Occipital lobe (tissue), 2 donors: Measurements from ENCODE around the gene MUSK. TPM values are rescaled to one million over a fixed set of nuclear protein-coding genes. Genes with fewer than 3 reads are reported as not detected.
"Not testable (repeated sequence)": the region's sequence is repeated elsewhere in the genome, so short reads cannot be mapped to it uniquely, and the experiment has no call there.

Source experiments
- DNase-seq: peaks from one replicate; lab custom pipeline; 2025; lab: John Stamatoyannopoulos, UW
- total RNA-seq: library from RNA; depleted of rRNA; stranded (reverse); fragments of >200 nt; gene quantifications from one replicate; pipeline ENCODE4 v1.2.3, GENCODE V29; 2014

Gene MUSK
- total RNA-seq, 1 donor from 2014 or later: 0.16 TPM

DNA sequence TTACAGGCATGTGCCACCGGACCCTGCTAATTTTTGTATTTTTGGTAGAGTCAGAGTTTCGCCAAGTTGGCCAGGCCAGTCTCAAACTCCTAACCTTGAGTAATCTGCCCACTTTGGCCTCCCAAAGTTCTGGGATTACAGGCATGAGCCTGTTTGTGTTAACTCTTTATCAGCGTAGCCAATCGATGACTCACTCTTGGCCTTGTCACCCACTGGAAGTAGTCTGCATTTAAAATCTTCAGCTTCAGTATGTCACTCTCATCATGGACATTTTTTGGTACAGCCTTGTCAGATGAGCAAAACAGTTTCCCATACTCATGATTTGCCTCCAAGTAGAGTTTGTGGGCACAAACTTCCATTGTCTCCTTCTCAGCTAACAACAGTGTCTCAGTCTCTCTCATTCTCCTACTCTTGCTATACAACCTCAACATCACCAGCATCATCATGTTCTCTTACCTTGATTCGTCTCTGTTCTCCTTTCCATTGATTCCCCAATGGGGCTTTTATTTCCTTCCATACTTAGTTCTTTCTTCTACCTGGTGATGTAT, 22.5 kb downstream of the MUSK start:
- DNase-seq: no peak

- not testable (repeated sequence) for DNase-seq
Observed at GRCh38 chr9:110695846-110696245, 27.3 kb downstream of the MUSK start.

DNA sequence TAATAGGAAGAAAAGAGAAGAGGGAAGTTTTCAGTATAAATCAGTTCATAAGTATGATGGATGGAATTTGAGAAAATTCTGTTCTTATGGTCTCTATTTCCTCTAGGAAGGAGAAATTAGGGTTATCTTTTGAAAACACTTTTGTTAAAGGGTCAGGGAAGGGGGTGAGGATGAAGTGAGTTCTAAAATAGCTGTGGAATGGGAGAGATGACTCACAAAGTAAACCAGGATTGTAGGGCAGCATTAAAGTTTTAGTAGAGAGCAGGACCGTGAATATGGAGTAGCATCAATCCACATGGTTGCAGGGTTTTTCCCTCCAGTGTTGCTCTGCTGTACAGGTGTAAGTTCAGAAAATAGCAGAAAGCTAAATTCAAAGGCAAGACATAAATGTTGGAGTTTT, 32.4 kb downstream of the MUSK start:
- no peak for DNase-seq

- no peak for DNase-seq
Observed at GRCh38 chr9:110703669-110704068, 35.1 kb downstream of the MUSK start.

- no peak for DNase-seq
Observed at GRCh38 chr9:110707419-110707818, 38.8 kb downstream of the MUSK start.

GRCh38 chr9:110710420-110710819, 41.8 kb downstream of the MUSK start:
- DNase-seq: no peak

GRCh38 chr9:110712955-110713354, 44.4 kb downstream of the MUSK start:
- no peak for DNase-seq

DNA sequence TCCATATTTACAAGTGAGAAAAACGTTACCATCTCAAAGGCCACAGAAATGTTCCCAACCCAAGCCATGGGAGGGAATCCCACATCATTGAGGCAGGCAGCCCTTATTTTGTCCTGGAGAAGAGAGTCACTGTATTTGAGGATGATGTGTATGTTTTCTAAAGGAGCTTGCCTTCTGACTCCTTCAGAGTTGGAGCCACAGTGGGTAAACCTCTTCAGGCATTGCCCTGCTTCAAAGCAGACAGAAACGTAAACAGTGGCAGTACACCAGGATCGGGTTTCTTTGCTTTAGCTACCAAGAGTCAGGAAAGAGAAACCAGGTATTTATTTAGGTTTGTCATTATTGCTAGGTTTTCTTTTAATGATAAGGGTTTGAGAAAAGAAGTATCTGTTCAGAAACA, 45.7 kb downstream of the MUSK start:
- DNase-seq: no peak

DNA sequence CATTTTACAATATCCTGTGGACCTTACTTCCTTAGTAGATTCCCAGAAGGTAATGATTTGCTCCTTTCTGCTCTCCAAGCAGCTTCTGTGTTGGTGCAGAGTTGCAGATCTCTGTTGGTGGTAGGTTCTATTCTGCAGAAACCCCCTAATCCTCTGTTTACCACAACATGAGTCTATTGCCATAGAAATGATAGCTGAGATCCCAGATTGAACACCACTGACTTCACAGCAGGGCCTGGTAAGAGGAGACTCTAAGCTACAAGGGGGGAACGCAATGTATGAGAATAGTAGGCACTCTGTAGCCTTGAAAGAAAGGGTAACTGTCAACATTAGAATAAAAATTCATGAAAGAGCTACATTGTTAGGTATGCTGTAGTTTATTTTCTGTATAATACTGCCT, 59.5 kb downstream of the MUSK start:
- DNase-seq: no peak

DNA sequence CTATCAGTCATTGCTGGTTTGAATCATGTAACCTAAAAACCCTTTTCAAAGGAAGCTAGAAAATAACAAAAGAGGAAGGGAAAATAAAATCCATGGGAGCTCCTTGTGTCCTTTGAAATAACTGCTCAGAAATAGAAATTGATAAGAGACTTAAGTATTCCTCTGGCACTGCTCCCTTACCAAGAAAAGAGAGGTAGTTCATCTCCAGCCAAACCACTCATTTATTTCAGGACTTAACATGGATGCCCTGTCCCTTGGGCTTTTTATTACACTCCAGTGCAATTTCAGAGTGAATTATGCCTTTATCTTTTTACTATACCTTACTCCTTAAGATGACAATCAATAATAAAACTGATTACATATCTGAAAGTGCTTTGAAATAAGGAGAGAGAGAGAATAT, 61.0 kb downstream of the MUSK start:
- DNase-seq: no peak

DNA sequence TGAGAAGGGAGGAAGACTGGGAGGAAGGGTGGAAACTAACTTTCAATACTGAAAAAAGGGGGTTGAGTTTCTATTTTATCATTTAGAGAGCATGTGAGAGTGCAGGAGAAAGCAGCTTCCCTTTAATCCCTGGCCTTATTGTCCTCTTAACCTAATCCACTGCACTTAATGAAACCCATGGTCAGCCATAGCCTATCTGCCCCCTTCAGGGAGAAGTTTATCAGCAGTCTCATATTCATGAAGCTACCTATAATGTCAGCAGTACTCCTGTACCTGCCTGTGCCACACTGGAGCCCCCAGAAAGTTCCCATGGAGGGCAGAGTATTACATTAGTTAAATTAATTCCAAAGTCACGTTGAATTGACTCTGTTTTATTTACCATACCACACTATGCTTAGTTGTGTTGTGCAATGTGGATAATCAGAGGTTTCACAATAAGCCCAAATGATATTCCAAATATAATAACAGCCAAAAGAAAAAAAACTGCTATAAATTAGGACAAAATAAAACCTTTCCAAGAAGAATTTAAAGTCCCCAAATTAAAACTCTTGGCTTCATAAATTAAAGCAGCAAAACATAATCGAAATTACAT, 62.9 kb downstream of the MUSK start:
- no peak for DNase-seq

- no peak for DNase-seq
Observed at GRCh38 chr9:110738982-110739381, 70.4 kb downstream of the MUSK start.

GRCh38 chr9:110742741-110743371, 74.3 kb downstream of the MUSK start:
- no peak for DNase-seq

GRCh38 chr9:110744715-110745384, 76.3 kb downstream of the MUSK start:
- DNase-seq: no peak

- no peak for DNase-seq
Observed at GRCh38 chr9:110745676-110746075, 77.1 kb downstream of the MUSK start.

DNA sequence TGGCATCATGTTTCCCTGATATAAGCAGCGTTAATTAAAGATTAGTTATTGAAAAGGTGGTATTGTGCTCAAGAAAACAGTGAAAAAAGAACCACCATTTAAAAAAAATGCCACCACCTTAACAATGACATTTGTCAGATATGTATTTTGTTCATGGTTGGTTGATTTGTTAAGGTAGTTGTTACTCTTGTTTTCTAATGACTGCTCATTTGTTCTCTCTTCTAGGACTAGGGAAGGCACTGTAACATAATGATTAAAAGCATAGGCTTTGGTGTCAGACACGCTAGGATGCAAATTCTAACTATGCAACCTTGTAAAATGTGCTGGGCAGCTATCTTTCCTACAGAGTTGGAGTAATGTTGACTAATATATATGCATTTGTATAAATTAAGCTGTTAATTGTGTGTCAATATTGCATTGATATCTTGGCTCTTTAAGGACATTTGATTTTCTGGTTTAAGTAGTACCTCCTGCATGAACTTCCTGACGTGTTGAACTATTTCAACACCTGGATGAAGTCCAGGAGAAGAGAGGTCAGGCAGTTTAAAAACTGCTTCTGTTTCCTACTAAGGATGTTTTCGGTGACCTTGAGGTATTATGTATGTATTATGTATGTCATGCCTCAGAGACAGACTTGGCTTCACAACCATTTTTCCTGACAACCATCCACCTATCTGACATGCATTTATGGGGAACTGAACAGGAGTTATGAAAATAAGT, 77.8 kb downstream of the MUSK start:
- no peak for DNase-seq

DNA sequence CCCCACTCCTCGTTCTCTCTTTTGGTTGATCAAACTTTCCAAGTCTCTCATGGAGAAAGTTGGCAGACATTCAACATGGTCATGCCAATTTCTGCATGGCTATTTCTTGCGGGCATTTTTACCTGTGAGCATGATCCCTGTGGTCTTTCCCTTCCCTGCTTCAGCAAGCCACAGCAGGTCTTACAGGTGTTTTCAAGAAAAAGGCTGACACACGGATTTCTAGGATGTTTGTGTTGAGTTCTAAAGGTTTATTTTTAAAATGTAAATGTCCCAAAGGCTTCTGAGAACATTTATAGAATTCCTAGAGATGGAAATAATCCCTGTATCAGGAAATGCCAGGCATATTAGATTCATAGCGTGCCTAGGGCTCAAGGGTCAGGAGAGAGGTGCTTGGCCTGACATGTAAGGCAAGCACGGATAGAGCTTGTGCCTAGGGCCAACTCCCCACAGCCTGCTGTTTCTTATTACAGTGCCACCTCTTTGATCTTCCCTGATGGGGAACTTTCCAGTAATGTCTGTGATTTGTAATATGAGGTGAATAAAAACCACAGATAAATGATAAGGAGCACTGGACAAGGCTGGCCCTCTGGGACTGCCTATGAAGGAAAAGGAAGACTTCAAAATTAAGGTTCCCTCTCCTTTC, 79.8 kb downstream of the MUSK start:
- DNase-seq: no peak

- DNase-seq: no peak
Observed at GRCh38 chr9:110750272-110750671, 81.7 kb downstream of the MUSK start.

DNA sequence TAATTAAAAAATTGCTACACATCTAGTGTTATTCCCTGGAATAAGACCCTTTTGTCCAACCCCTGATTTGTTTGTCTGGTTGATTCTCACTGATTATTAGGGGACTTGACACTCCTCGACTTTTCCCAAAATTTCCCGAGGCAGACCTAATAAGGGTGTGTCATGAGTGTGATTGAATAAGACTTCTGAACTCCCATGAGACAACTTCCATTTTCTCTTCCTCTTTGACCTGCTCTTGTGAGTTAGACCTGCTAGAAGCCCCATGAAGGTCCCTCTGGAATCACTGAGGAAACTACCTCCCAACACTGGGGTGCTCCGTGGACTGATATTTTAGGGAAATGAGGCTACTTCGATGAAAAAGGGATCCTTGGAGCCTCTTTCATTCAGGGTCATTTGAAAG, 83.4 kb downstream of the MUSK start:
- no peak for DNase-seq

- no peak for DNase-seq
Observed at GRCh38 chr9:110752766-110753165, 84.2 kb downstream of the MUSK start.

DNA sequence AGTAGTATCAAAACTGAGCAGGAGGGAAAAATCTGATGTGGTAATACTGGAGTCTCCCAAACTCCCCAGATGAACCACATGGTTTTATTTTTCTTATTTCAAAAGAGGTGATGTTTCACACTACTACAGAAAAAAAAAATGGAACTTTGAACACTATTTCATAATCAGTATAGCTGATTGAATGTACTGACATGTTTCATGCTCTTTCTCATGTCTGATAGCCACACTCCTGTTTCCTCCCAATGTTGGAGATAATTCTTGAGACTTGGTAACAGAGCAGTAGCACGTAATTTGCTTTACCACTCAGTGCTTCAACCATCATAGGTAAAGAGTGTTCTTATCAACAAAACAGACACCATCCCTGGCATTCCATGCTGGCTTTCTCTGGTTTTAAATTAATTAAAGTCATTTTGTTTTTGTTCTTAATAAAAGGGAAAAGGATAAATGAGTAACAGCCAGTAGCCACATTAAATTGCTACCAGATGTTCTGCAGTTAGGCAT, 85.2 kb downstream of the MUSK start:
- DNase-seq: no peak
